Measurements from ENCODE around the gene UPK3A. TPM values are rescaled to one million over a fixed set of nuclear protein-coding genes. Genes with fewer than 3 reads are reported as not detected.

The UPK3A gene
- total RNA-seq, 4 donors from 2014 or later = not detected

- Histone ChIP-seq H3K27ac (no peak overlapping the region), H3K4me1 (no peaks in the 10 kb centered on the region), H3K9me3 (no peaks in the 10 kb centered on the region), H3K36me3 (no peaks in the 10 kb centered on the region), H3K27me3 (no peaks in the 10 kb centered on the region), H3K4me3 (no peak overlapping the region)
- no peak for DNase-seq
- no peak for TF ChIP-seq POLR2A (IDR thresholded peaks at IDR 0.05)
- no peak for TF ChIP-seq CTCF (IDR thresholded peaks at IDR 0.05)
- intact Hi-C loops (cut with DNase I; ENCODE audit: low total_unique reads) = no loop called here
These were observed 14.4 kb upstream of the UPK3A start for GRCh38 chr22:45270095-45271020.

GRCh38 chr22:45271667-45272201 lies 13.0 kb upstream of the UPK3A start:
- Histone ChIP-seq H3K9me3 (no peaks in the 10 kb centered on the region), H3K4me3 (no peak overlapping the region), H3K4me1 (no peaks in the 10 kb centered on the region), H3K27ac (peak overlapping the region; percentile 13 to 43), H3K36me3 (no peaks in the 10 kb centered on the region), H3K27me3 (no peaks in the 10 kb centered on the region)
- TF ChIP-seq CTCF (IDR thresholded peaks at IDR 0.05) = no peak
- no peak for TF ChIP-seq POLR2A (IDR thresholded peaks at IDR 0.05)
- intact Hi-C loops (cut with DNase I; ENCODE audit: low total_unique reads) = no loop called here
- DNase-seq = peak; percentile 60

GRCh38 chr22:45272498-45272897 lies 12.3 kb upstream of the UPK3A start:
- Histone ChIP-seq H3K36me3 (no peaks in the 10 kb centered on the region), H3K27ac (peak overlapping the region in 1 of 2 donors; percentile 43), H3K27me3 (no peaks in the 10 kb centered on the region), H3K9me3 (no peaks in the 10 kb centered on the region), H3K4me1 (no peaks in the 10 kb centered on the region), H3K4me3 (no peak overlapping the region)
- no peak for TF ChIP-seq POLR2A (IDR thresholded peaks at IDR 0.05)
- no peak for TF ChIP-seq CTCF (IDR thresholded peaks at IDR 0.05)
- DNase-seq = no peak
- intact Hi-C loops (cut with DNase I; ENCODE audit: low total_unique reads) = no loop called here

- H3K27me3 ChIP-seq = no peaks in the 10 kb centered on the region
- H3K9me3 ChIP-seq = no peaks in the 10 kb centered on the region
- H3K36me3 ChIP-seq = no peaks in the 10 kb centered on the region
- no peak overlapping the region for H3K4me3 ChIP-seq
- intact Hi-C loops (cut with DNase I; ENCODE audit: low total_unique reads) = no loop called here
- no peaks in the 10 kb centered on the region for H3K4me1 ChIP-seq
- no peak for DNase-seq
- H3K27ac ChIP-seq = no peak overlapping the region
- TF ChIP-seq POLR2A (IDR thresholded peaks at IDR 0.05) (no peak), CTCF (IDR thresholded peaks at IDR 0.05) (no peak)
These were observed 11.2 kb upstream of the UPK3A start for GRCh38 chr22:45273452-45274075.
